Liver (tissue), 9 donors: ENCODE data around the gene RINT1. TPM values are rescaled to one million over a fixed set of nuclear protein-coding genes. Genes with fewer than 3 reads are reported as not detected.

Experiments
- DNase-seq: peaks from one replicate; pipeline ENCODE4 v3.0.0-alpha.2; 2017; ENCODE audit warnings: low spot score
- H3K27ac ChIP-seq, 2 donors: one replicate each; pipeline ENCODE4 v1.7.0; 2013; ENCODE audit warnings: inconsistent platforms in 2 of 2, low read length in 2 of 2, control low read depth in 1 of 2, low read depth in 1 of 2, mild to moderate bottlenecking in 1 of 2
- H3K27me3 ChIP-seq, 4 donors: one replicate each; pipeline versions ENCODE4 v1.6.1 to v1.7.0; 2013; ENCODE audit warnings: low read length in 3 of 4, inconsistent platforms in 1 of 4, mild to moderate bottlenecking in 1 of 4, moderate library complexity in 1 of 4; ENCODE audit not compliant: control insufficient read depth in 4 of 4, insufficient read depth in 4 of 4
- H3K36me3 ChIP-seq, 4 donors: one replicate each; pipeline versions ENCODE4 v1.6.1 to v1.7.0; 2013; ENCODE audit warnings: low read length in 3 of 4, mild to moderate bottlenecking in 3 of 4, low read depth in 1 of 4, moderate library complexity in 1 of 4; ENCODE audit not compliant: control insufficient read depth in 4 of 4, insufficient read depth in 3 of 4
- H3K4me1 ChIP-seq, 4 donors: one replicate each; pipeline versions ENCODE4 v1.6.1 to v1.7.0; 2013; ENCODE audit warnings: low read length in 3 of 4, mild to moderate bottlenecking in 3 of 4, moderate library complexity in 1 of 4; ENCODE audit not compliant: control insufficient read depth in 4 of 4, insufficient read depth in 4 of 4
- H3K4me3 ChIP-seq, 3 donors: one replicate each; pipeline versions ENCODE4 v1.6.1 to v1.7.0; 2013; ENCODE audit warnings: low read length in 3 of 3, control low read depth in 1 of 3, low read depth in 1 of 3, mild to moderate bottlenecking in 1 of 3
- H3K9ac ChIP-seq, 2 donors: one replicate each; pipeline ENCODE4 v1.7.0; 2013; ENCODE audit warnings: low read length in 2 of 2, mild to moderate bottlenecking in 2 of 2, moderate library complexity in 2 of 2, control low read depth in 1 of 2, low read depth in 1 of 2
- H3K9me3 ChIP-seq, 4 donors: one replicate each; pipeline versions ENCODE4 v1.6.1 to v1.7.0; 2013; ENCODE audit warnings: low read length in 3 of 4; ENCODE audit not compliant: control insufficient read depth in 4 of 4
- ATF3 ChIP-seq: IDR thresholded peaks from 2 replicates; pipeline ENCODE4 v1.6.1; 2016; ENCODE audit warnings: antibody characterized with exemption
- CTCF ChIP-seq: fragments of 150-350 bp; IDR thresholded peaks from 2 replicates; pipeline ENCODE4 v1.5.1; 2017; ENCODE audit warnings: improper control_type of control experiment, low read depth, low read length; ENCODE audit not compliant: missing input control
- EGR1 ChIP-seq, 2 donors: IDR thresholded peaks; 2 replicates each; pipeline ENCODE4 v1.6.1; 2016 to 2018; ENCODE audit warnings: antibody characterized with exemption in 2 of 2, low read depth in 2 of 2
- FOXA1 ChIP-seq: IDR thresholded peaks from 2 replicates; pipeline ENCODE4 v1.6.1; 2016; ENCODE audit warnings: antibody characterized with exemption
- FOXA2 ChIP-seq: IDR thresholded peaks from 2 replicates; pipeline ENCODE4 v1.6.1; 2016; ENCODE audit warnings: antibody characterized with exemption
- GABPA ChIP-seq, 2 donors: IDR thresholded peaks in 1 of 2; conservative IDR thresholded peaks in 1 of 2; 2 replicates each; pipeline ENCODE4 v1.6.1; 2016; ENCODE audit warnings: antibody characterized with exemption in 2 of 2, mild to moderate bottlenecking in 1 of 2, moderate library complexity in 1 of 2
- HNF4A ChIP-seq, 2 donors: conservative IDR thresholded peaks; 2 replicates each; pipeline ENCODE4 v1.6.1; 2016; ENCODE audit warnings: antibody characterized with exemption in 2 of 2, mild to moderate bottlenecking in 2 of 2
- HNF4G ChIP-seq: IDR thresholded peaks from 2 replicates; pipeline ENCODE4 v1.6.1; 2016; ENCODE audit warnings: antibody characterized with exemption
- JUND ChIP-seq, 2 donors: IDR thresholded peaks; 2 replicates each; pipeline ENCODE4 v1.6.1; 2016; ENCODE audit warnings: antibody characterized with exemption in 2 of 2
- MAX ChIP-seq: IDR thresholded peaks from 2 replicates; pipeline ENCODE4 v1.6.1; 2016; ENCODE audit warnings: antibody characterized with exemption
- NR2F2 ChIP-seq: IDR thresholded peaks from 2 replicates; pipeline ENCODE4 v1.6.1; 2016; ENCODE audit warnings: antibody characterized with exemption
- RAD21 ChIP-seq, 2 donors: IDR thresholded peaks; 2 replicates each; pipeline ENCODE4 v1.6.1; 2016; ENCODE audit warnings: antibody characterized with exemption in 2 of 2, mild to moderate bottlenecking in 2 of 2
- REST ChIP-seq: IDR thresholded peaks from 2 replicates; pipeline ENCODE4 v1.6.1; 2016; ENCODE audit warnings: antibody characterized with exemption, mild to moderate bottlenecking
- RXRA ChIP-seq, 2 donors: IDR thresholded peaks; 2 replicates each; pipeline ENCODE4 v1.6.1; 2017 to 2018; ENCODE audit warnings: antibody characterized with exemption in 2 of 2, mild to moderate bottlenecking in 1 of 2
- SP1 ChIP-seq: IDR thresholded peaks from 2 replicates; pipeline ENCODE4 v1.6.1; 2018; ENCODE audit warnings: antibody characterized with exemption, mild to moderate bottlenecking
- TAF1 ChIP-seq: conservative IDR thresholded peaks from 2 replicates; pipeline ENCODE4 v1.6.1; 2016; ENCODE audit warnings: antibody characterized with exemption, mild to moderate bottlenecking
- YY1 ChIP-seq: IDR thresholded peaks from 2 replicates; pipeline ENCODE4 v1.6.1; 2016; ENCODE audit warnings: antibody characterized with exemption, mild to moderate bottlenecking
- ZBTB33 ChIP-seq: IDR thresholded peaks from 2 replicates; pipeline ENCODE4 v1.6.1; 2016; ENCODE audit warnings: antibody characterized with exemption
- WGBS: extraction: QIAGEN DNeasy Blood & Tissue Kit; methylation state at CpG from one replicate; pipeline ENCODE4 v1.1.7; 2013; 5-methylcytosine and 5-hydroxymethylcytosine counted together
- polyA plus RNA-seq, 2 donors: library from polyadenylated mRNA; stranded (reverse) in 1 of 2; unstranded in 1 of 2; fragments of 200-250 nt in 1 of 2; fragments of >200 nt in 1 of 2; fragmentation: Nextera tagmentation in 1 of 2; extraction: Ambion mirVana in 1 of 2; gene quantifications; one replicate each; pipeline versions ENCODE4 v1.2.1 to v1.2.3, GENCODE V29; 2013 to 2015
- total RNA-seq, 2 donors: library from RNA; depleted of rRNA; stranded (reverse); fragments of >200 nt; gene quantifications; one replicate each; pipeline ENCODE4 v1.2.3, GENCODE V29; 2014
- donor health status: healthy.
- donor health status: healthy.
- donor health status: healthy.
- donor health status: healthy.
- donor health status: healthy.

Gene RINT1
- total and polyA plus RNA-seq, 4 donors, result 4.5 to 10.9 (median 7.2) TPM

- H3K9me3 ChIP-seq, result no peaks in the 10 kb centered on the region
- no peak overlapping the region for H3K27ac ChIP-seq
- no peaks in the 10 kb centered on the region for H3K27me3 ChIP-seq
- no peaks in the 10 kb centered on the region for H3K4me1 ChIP-seq
- H3K36me3 ChIP-seq, result peaks cover 0 to 4% (median 2%) of the 10 kb centered on the region in 4 donors
- H3K9ac ChIP-seq, result no peak overlapping the region
- no peak for DNase-seq
- no peak overlapping the region for H3K4me3 ChIP-seq
- TF ChIP-seq FOXA1, result no peak
- no peak for TF ChIP-seq CTCF
- TF ChIP-seq HNF4A (conservative IDR thresholded peaks at IDR 0.05), result no peak
- no peak for TF ChIP-seq FOXA2
- TF ChIP-seq YY1, result no peak
- no peak for TF ChIP-seq MAX
- TF ChIP-seq ZBTB33, result no peak
- TF ChIP-seq EGR1 (IDR thresholded peaks at IDR 0.05; ENCODE audit: low read depth in 2 of 2), result no peak
- no peak for TF ChIP-seq RAD21 (IDR thresholded peaks at IDR 0.05)
- no peak for TF ChIP-seq NR2F2
- no peak for TF ChIP-seq SP1
- TF ChIP-seq ATF3, result no peak
- TF ChIP-seq HNF4G, result no peak
- TF ChIP-seq GABPA (IDR thresholded peaks at IDR 0.05 in 1 of 2, conservative IDR thresholded peaks at IDR 0.05 in 1 of 2), result no peak
- TF ChIP-seq REST, result no peak
- TF ChIP-seq TAF1, result no peak
- no peak for TF ChIP-seq RXRA (IDR thresholded peaks at IDR 0.05)
- TF ChIP-seq JUND (IDR thresholded peaks at IDR 0.05), result no peak
- 97% methylated on average over 5 of the region's 5 CpGs for WGBS
These were observed 35.0 kb upstream of the RINT1 start for GRCh38 chr7:105497016-105497415.
